Lung (tissue), 12 donors: Measurements from ENCODE around the gene UBE2K. TPM values are rescaled to one million over a fixed set of nuclear protein-coding genes. Genes with fewer than 3 reads are reported as not detected.

Experiments
- ATAC-seq: fragments of 200-7000 bp; cut with Tn5 transposase; one replicate; pipeline ENCODE4 v1.9.1; 2020; ENCODE audit warnings: moderate number of reproducible peaks; ENCODE audit not compliant: insufficient read depth, low FRiP score
- DNase-seq, 3 donors: peaks; one replicate each; pipeline ENCODE4 v3.0.0-alpha.2; 2013 to 2017
- H3K27ac ChIP-seq, 2 donors: one replicate each; pipeline ENCODE4 v1.5.1; 2013; ENCODE audit warnings: mild to moderate bottlenecking in 2 of 2, moderate library complexity in 2 of 2, control low read depth in 1 of 2, inconsistent platforms in 1 of 2, low read depth in 1 of 2, low read length in 1 of 2
- H3K27me3 ChIP-seq, 3 donors: one replicate each; pipeline ENCODE4 v1.5.1; 2013; ENCODE audit warnings: low read length in 2 of 3; ENCODE audit not compliant: control insufficient read depth in 3 of 3, insufficient read depth in 3 of 3
- H3K36me3 ChIP-seq, 4 donors: one replicate each; pipeline ENCODE4 v1.5.1; 2013; ENCODE audit warnings: low read length in 4 of 4, mild to moderate bottlenecking in 1 of 4, moderate library complexity in 1 of 4; ENCODE audit not compliant: control insufficient read depth in 4 of 4, insufficient read depth in 4 of 4
- H3K4me1 ChIP-seq, 5 donors: one replicate each; pipeline ENCODE4 v1.5.1; 2013; ENCODE audit warnings: low read length in 5 of 5, mild to moderate bottlenecking in 2 of 5, moderate library complexity in 1 of 5; ENCODE audit not compliant: control insufficient read depth in 5 of 5, insufficient read depth in 5 of 5
- H3K4me3 ChIP-seq: one replicate; pipeline ENCODE4 v1.5.1; 2013; ENCODE audit warnings: mild to moderate bottlenecking, control low read depth, moderate library complexity
- H3K9ac ChIP-seq, 2 donors: one replicate each; pipeline ENCODE4 v1.5.1; 2013; ENCODE audit warnings: low read length in 2 of 2, control low read depth in 1 of 2; ENCODE audit not compliant: insufficient read depth in 1 of 2
- H3K9me3 ChIP-seq, 4 donors: one replicate each; pipeline ENCODE4 v1.5.1; 2013; ENCODE audit warnings: low read length in 3 of 4, mild to moderate bottlenecking in 1 of 4, moderate library complexity in 1 of 4; ENCODE audit not compliant: control insufficient read depth in 4 of 4, insufficient read depth in 3 of 4
- WGBS, 2 donors: extraction: QIAGEN DNeasy Blood & Tissue Kit; methylation state at CpG; one replicate each; pipeline ENCODE4 v1.1.7; 2013; 5-methylcytosine and 5-hydroxymethylcytosine counted together
- polyA plus RNA-seq, 2 donors: library from polyadenylated mRNA; stranded (reverse); fragments of 200-250 nt; gene quantifications; one replicate each; pipeline ENCODE4 v1.2.1, GENCODE V29; 2013
- total RNA-seq, 2 donors: library from RNA; depleted of rRNA in 1 of 2; stranded (reverse); fragments of >200 nt in 1 of 2; gene quantifications; one replicate each; pipeline ENCODE4 v1.2.1, GENCODE V29; 2014 to 2021
- TF ChIP-seq, protein P1 (sequence below): IDR thresholded peaks from 2 replicates; pipeline ENCODE4 v1.5.1; 2012; ENCODE audit warnings: mild to moderate bottlenecking; ENCODE audit errors: control extremely low read depth, extremely low read depth
- donor health status: control.
- donor health status: control.
- donor health status: Bipolar disorder and iron deficiency.
- donor health status: healthy.
- donor health status: DM: yes; HTN: yes; CAD: no.

UBE2K gene
- total and polyA plus RNA-seq, 4 donors = 32.1 to 54.6 (median 35.0) TPM

GRCh38 chr4:39741401-39741800 is 43.5 kb downstream of the UBE2K start:
- peaks cover 1 to 9% (median 4%) of the 10 kb centered on the region in 4 donors for H3K36me3 ChIP-seq
- no peak for ATAC-seq
- H3K9me3 ChIP-seq = no peaks in the 10 kb centered on the region
- TF ChIP-seq, protein P1, sequence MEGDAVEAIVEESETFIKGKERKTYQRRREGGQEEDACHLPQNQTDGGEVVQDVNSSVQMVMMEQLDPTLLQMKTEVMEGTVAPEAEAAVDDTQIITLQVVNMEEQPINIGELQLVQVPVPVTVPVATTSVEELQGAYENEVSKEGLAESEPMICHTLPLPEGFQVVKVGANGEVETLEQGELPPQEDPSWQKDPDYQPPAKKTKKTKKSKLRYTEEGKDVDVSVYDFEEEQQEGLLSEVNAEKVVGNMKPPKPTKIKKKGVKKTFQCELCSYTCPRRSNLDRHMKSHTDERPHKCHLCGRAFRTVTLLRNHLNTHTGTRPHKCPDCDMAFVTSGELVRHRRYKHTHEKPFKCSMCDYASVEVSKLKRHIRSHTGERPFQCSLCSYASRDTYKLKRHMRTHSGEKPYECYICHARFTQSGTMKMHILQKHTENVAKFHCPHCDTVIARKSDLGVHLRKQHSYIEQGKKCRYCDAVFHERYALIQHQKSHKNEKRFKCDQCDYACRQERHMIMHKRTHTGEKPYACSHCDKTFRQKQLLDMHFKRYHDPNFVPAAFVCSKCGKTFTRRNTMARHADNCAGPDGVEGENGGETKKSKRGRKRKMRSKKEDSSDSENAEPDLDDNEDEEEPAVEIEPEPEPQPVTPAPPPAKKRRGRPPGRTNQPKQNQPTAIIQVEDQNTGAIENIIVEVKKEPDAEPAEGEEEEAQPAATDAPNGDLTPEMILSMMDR = no peak
- H3K4me3 ChIP-seq = no peak overlapping the region
- 58 to 88% methylated on average over 2 of the region's 2 CpGs for WGBS, 2 donors
- H3K27ac ChIP-seq = no peak overlapping the region
- H3K9ac ChIP-seq = no peak overlapping the region
- peak in 1 of 3 donors; percentile 16 for DNase-seq
- no peaks in the 10 kb centered on the region for H3K4me1 ChIP-seq
- H3K27me3 ChIP-seq = no peaks in the 10 kb centered on the region

DNA sequence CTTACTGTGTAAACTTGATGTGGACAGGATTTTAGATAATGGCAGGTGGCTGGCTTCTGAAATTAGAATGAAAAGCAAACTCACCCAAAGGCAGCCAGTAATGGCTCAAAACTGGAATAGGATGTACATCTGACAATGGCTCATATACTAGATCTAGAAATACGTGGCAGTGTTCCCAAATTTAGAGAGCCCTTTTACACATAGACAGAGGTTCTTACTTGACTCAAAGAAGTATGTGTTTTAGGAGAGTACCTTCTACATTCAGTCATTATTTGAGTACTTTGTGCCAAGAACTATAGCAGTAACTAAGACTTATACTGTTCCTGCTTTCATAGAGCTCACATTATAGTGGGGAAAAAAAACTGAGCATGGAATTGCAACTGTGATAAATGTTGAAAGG is 48.0 kb downstream of the UBE2K start:
- ATAC-seq = no peak
- Histone ChIP-seq H3K4me3 (no peak overlapping the region), H3K27ac (no peak overlapping the region), H3K36me3 (peaks cover 3 to 6% (median 5%) of the 10 kb centered on the region in 4 donors), H3K27me3 (no peaks in the 10 kb centered on the region), H3K4me1 (no peaks in the 10 kb centered on the region), H3K9ac (no peak overlapping the region), H3K9me3 (no peaks in the 10 kb centered on the region)
- TF ChIP-seq, protein P1 = no peak
- DNase-seq = no peak
- WGBS, 2 donors = 73 to 81% methylated on average over 1 of the region's 1 CpG

- Histone ChIP-seq H3K27ac (no peak overlapping the region), H3K4me3 (no peak overlapping the region), H3K27me3 (no peaks in the 10 kb centered on the region), H3K9ac (no peak overlapping the region), H3K9me3 (no peaks in the 10 kb centered on the region), H3K4me1 (peaks cover 0 to 5% (median 0%) of the 10 kb centered on the region in 5 donors), H3K36me3 (peaks cover 3 to 14% (median 6%) of the 10 kb centered on the region in 4 donors)
- TF ChIP-seq, protein P1 = no peak
- DNase-seq (no peak), ATAC-seq (no peak)
- 54 to 68% methylated on average over 3 of the region's 3 CpGs for WGBS, 2 donors
Observed at GRCh38 chr4:39750216-39750615, 52.3 kb downstream of the UBE2K start.

DNA sequence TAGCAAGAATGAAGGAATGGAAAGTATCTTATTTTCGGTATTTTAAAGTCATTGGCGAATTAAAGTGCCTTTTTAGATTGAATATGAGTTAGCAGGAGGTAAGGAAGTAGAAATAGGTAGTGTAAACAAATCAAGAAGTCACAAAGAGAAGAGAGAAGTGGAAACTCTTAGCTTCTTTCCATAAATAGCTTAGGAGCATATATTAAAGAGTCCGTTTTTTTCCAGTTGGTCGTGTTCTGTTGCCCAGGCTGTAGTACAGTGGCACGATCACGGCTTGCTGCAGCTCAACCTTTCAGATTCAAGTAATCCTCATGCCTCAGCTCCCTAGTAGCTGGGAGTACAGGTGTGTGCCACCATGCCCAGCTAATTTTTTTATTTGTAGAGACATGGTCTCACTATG is 56.4 kb downstream of the UBE2K start:
- TF ChIP-seq, protein P1 = no peak
- no peak for ATAC-seq
- no peak overlapping the region for H3K4me3 ChIP-seq
- no peak overlapping the region for H3K9ac ChIP-seq
- H3K9me3 ChIP-seq = no peaks in the 10 kb centered on the region
- H3K4me1 ChIP-seq = peaks cover 0 to 5% (median 0%) of the 10 kb centered on the region in 5 donors
- DNase-seq = no peak
- 58 to 71% methylated on average over 6 of the region's 6 CpGs for WGBS, 2 donors
- H3K27ac ChIP-seq = no peak overlapping the region
- peaks cover 9 to 18% (median 12%) of the 10 kb centered on the region in 4 donors for H3K36me3 ChIP-seq
- H3K27me3 ChIP-seq = no peaks in the 10 kb centered on the region
